Measurements from ENCODE around the gene LGALS12.

DNA sequence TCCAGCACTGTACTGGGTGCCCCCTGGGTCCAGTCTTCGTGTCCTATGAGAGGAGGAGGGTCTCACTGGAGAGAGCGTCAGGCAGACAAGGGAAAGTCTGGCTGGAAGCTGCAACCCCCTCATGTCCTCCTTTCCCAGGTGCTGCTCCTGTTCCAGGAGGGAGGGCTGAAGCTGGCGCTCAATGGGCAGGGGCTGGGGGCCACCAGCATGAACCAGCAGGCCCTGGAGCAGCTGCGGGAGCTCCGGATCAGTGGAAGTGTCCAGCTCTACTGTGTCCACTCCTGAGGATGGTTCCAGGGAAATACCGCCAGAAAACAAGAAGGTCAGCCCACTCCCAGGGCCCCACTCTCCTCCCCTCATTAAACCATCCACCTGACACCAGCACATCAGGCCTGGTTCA is 10.2 kb downstream of the LGALS12 start:
- no peak for TF ChIP-seq YY1 (IDR thresholded peaks at IDR 0.05; ENCODE audit: low read depth)
- no peak for TF ChIP-seq RAD21 (IDR thresholded peaks at IDR 0.05; ENCODE audit: low read depth)
- no peak for TF ChIP-seq CEBPB (IDR thresholded peaks at IDR 0.05)
- no peak for TF ChIP-seq TAF1 (IDR thresholded peaks at IDR 0.05; ENCODE audit: low read depth)
- no peak for TF ChIP-seq FOXM1 (IDR thresholded peaks at IDR 0.05; ENCODE audit: borderline replicate concordance, low read depth)
- TF ChIP-seq TEAD4 (IDR thresholded peaks at IDR 0.05): no peak

Measured in Ishikawa (cell line).